GM19467 (cell line): ENCODE measurements around the gene NUP37.

ENCODE experiments used
- ATAC-seq: cut with Tn5 transposase; IDR thresholded peaks from one replicate; pipeline ENCODE4 v1.9.1; 2021; ENCODE audit warnings: mild to moderate bottlenecking, moderate library complexity; ENCODE audit not compliant: unreplicated experiment

The NUP37 gene

DNA sequence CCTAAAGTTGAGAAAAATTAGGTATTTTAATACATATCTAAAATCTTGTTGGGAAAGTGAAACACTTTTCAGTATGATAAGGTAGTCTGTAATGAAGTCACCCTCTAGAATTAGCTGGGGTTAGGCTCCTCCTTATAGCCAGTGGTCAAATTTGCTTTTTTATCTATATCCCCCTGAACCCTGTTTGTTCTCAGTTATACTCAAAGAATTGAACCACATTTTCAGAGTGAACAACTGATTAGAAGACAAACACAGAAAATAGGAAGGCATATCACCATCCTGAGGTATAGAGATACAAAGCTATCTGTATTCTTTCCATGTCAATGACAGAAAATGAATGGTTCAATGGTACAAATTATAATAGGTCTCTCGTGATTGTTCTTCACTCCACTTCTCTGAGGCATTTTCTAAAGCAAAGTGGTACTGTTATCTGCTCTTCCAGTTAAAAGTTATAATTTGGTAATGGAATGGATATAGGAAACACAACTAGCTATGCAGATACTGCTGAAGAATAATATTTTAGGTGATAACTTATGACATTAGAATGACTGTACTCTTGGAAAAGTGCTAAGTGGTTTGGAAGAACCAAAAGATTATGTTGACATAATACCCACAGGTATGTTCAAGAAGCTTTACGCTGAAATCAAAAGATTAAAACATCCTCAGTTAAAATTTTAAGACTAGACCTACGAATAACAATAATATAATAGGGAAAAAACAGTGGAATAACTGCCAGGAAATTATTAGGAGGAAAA lies 85.7 kb downstream of the NUP37 start:
- no peak for ATAC-seq

DNA sequence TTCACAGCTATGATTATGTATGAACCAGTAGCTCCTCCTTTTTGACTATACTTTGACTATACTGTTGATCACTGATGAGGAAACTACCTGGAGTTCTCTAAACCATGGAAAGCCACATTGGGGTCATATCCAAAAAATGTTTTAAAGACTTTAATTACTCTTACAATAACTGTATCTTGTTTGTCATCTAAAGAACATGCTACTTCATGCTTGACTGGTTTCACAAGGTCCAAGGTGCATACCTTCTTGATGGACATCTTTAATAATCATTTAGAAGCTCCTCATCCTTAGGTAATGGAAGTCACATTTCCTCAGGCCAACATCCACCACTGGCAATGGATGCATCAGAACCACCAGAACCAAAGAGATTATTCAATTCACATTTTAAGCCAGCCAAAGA lies 88.1 kb downstream of the NUP37 start:
- ATAC-seq = no peak

DNA sequence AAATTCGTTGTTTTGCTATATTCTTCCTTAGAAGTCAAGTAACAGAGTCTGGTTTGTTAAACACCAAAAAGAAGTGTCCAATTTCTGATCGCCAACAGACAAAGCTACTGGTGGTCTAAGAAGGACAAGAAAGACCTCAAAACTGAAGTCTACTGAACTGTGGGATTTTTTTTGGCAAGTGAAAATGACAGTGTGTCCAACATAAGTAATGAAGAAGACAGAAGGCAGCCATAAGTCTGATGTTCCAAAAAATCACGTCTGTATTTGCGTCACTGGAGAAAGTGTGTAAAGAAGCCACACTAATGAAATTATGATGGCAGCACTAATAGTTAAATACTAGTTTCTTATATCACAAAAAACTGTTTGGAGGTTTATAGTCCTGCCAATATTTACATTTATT lies 90.8 kb downstream of the NUP37 start:
- no peak for ATAC-seq

DNA sequence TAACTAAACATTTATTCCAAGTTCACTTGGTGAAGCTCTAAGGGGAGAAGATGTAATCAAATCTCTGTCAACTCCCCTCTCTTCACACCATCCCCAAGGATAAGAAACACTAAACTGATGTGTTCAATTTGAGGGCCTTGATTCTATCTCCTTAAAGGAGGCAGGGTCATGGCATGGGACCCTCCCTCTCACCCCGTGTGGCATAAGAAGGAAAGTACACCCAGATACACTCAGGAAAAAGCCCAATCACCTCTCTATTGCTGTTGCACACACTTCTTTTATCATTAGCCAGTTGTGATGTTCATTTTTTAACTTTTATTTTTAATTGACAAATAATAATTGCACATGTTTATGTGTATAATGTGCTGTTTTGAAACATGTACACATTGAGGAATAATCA lies 93.2 kb downstream of the NUP37 start:
- ATAC-seq = no peak

- no peak for ATAC-seq
Observed at GRCh38 chr12:102024765-102025164, 95.1 kb downstream of the NUP37 start.

- ATAC-seq = no peak
Observed at GRCh38 chr12:102023343-102023930, 96.5 kb downstream of the NUP37 start.
